Sigmoid colon (tissue), 7 donors: ENCODE data around the gene TSPEAR. TPM values are rescaled to one million over a fixed set of nuclear protein-coding genes. Genes with fewer than 3 reads are reported as not detected.

Experiments used
- DNase-seq: peaks from one replicate; pipeline ENCODE4 v3.0.0-alpha.2; 2019
- H3K27ac ChIP-seq, 4 donors: fragments of 200-600 bp; sonication (generic); one replicate each; pipeline ENCODE4 v1.5.1; 2016 to 2019; ENCODE audit warnings: mild to moderate bottlenecking in 1 of 4
- H3K27me3 ChIP-seq, 3 donors: fragments of 200-600 bp; sonication (generic); one replicate each; pipeline ENCODE4 v1.5.1; 2019; ENCODE audit warnings: mild to moderate bottlenecking in 1 of 3
- H3K36me3 ChIP-seq, 4 donors: fragments of 200-600 bp; sonication (generic); one replicate each; pipeline ENCODE4 v1.5.1; 2016 to 2019
- H3K4me1 ChIP-seq, 4 donors: fragments of 200-600 bp; sonication (generic); one replicate each; pipeline ENCODE4 v1.5.1; 2017 to 2019
- H3K4me3 ChIP-seq, 4 donors: fragments of 200-600 bp; sonication (generic); one replicate each; pipeline ENCODE4 v1.5.1; 2017 to 2019; ENCODE audit warnings: mild to moderate bottlenecking in 2 of 4, moderate library complexity in 1 of 4
- H3K9me3 ChIP-seq, 4 donors: fragments of 200-600 bp in 3 of 4; sonication (generic) in 3 of 4; one replicate each; pipeline versions ENCODE4 v1.5.1 to v1.6.1; 2013 to 2019
- CTCF ChIP-seq, 4 experiments: fragments of 450-650 bp in 3 of 4; fragments of 200-600 bp in 1 of 4; IDR thresholded peaks; one replicate each; pipeline ENCODE4 v1.5.1; 2016 to 2019; ENCODE audit warnings: antibody characterized with exemption in 4 of 4, mild to moderate bottlenecking in 3 of 4, moderate library complexity in 2 of 4
- EP300 ChIP-seq, 4 donors: sonication (generic); formaldehyde crosslinking; IDR thresholded peaks; one replicate each; pipeline ENCODE4 v1.6.1; 2017; ENCODE audit warnings: antibody characterized with exemption in 4 of 4
- POLR2A ChIP-seq, 2 donors: fragments of 450-650 bp; IDR thresholded peaks; one replicate each; pipeline ENCODE4 v1.6.1; 2016; ENCODE audit warnings: antibody characterized with exemption in 2 of 2, mild to moderate bottlenecking in 2 of 2, moderate library complexity in 2 of 2
- POLR2AphosphoS5 ChIP-seq, 4 donors: sonication (generic); formaldehyde crosslinking; IDR thresholded peaks; one replicate each; pipeline ENCODE4 v1.6.1; 2017; ENCODE audit warnings: antibody characterized with exemption in 4 of 4
- WGBS, 2 donors: extraction: QIAGEN DNeasy Blood & Tissue Kit; methylation state at CpG; one replicate each; pipeline ENCODE4 v1.1.7; 2013; 5-methylcytosine and 5-hydroxymethylcytosine counted together
- intact Hi-C: fragments of 100-400 bp; cut with DNase I; formaldehyde crosslinking; loops from one replicate; pipeline ENCODE4 v1.15.1; 2023
- polyA plus RNA-seq, 3 donors: library from polyadenylated mRNA; stranded (reverse); fragments of 200-250 nt; gene quantifications; one replicate each; pipeline ENCODE4 v1.2.3, GENCODE V29; 2013
- total RNA-seq, 4 donors: library from RNA; depleted of rRNA; stranded (reverse); fragments of >200 nt; gene quantifications; one replicate each; pipeline ENCODE4 v1.1.0, GENCODE V29; 2016
- donor health status: healthy with polysubstance abuse.
- donor health status: Bipolar disorder and iron deficiency.
- donor health status: healthy.

TSPEAR gene
- total and polyA plus RNA-seq, 7 donors: under 0.01 to 0.20 TPM; not detected in 5

- WGBS, 2 donors: 78 to 80% methylated on average over 3 of the region's 3 CpGs
- Histone ChIP-seq H3K4me1 (no peaks in the 10 kb centered on the region), H3K27me3 (peaks cover 0 to 5% (median 0%) of the 10 kb centered on the region in 3 donors), H3K9me3 (peaks cover 8 to 24% (median 21%) of the 10 kb centered on the region in 4 donors), H3K4me3 (no peak overlapping the region), H3K27ac (no peak overlapping the region), H3K36me3 (no peaks in the 10 kb centered on the region)
- DNase-seq: no peak
- no peak for TF ChIP-seq POLR2AphosphoS5 (IDR thresholded peaks at IDR 0.05)
- TF ChIP-seq CTCF (IDR thresholded peaks at IDR 0.05): no peak
- TF ChIP-seq POLR2A (IDR thresholded peaks at IDR 0.05): no peak
- no peak for TF ChIP-seq EP300 (IDR thresholded peaks at IDR 0.05)
- intact Hi-C loops: no loop called here
These were observed 26.5 kb upstream of the TSPEAR start for GRCh38 chr21:44737706-44738354.

- WGBS, 2 donors: 54 to 87% methylated on average over 8 of the region's 8 CpGs
- Histone ChIP-seq H3K4me3 (no peak overlapping the region), H3K9me3 (peaks cover 8 to 24% (median 21%) of the 10 kb centered on the region in 4 donors), H3K27ac (no peak overlapping the region), H3K36me3 (no peaks in the 10 kb centered on the region), H3K27me3 (peaks cover 0 to 5% (median 0%) of the 10 kb centered on the region in 3 donors), H3K4me1 (no peaks in the 10 kb centered on the region)
- TF ChIP-seq POLR2A (IDR thresholded peaks at IDR 0.05) (no peak), EP300 (IDR thresholded peaks at IDR 0.05) (no peak), CTCF (IDR thresholded peaks at IDR 0.05) (no peak), POLR2AphosphoS5 (IDR thresholded peaks at IDR 0.05) (no peak)
- no peak for DNase-seq
- intact Hi-C loops: no loop called here
These were observed 25.1 kb upstream of the TSPEAR start for GRCh38 chr21:44736291-44737004.

GRCh38 chr21:44735821-44736220, 24.4 kb upstream of the TSPEAR start:
- Histone ChIP-seq H3K9me3 (peaks cover 8 to 24% (median 21%) of the 10 kb centered on the region in 4 donors), H3K4me3 (no peak overlapping the region), H3K27ac (no peak overlapping the region), H3K27me3 (peaks cover 0 to 5% (median 0%) of the 10 kb centered on the region in 3 donors), H3K36me3 (no peaks in the 10 kb centered on the region), H3K4me1 (no peaks in the 10 kb centered on the region)
- no peak for TF ChIP-seq POLR2AphosphoS5 (IDR thresholded peaks at IDR 0.05)
- WGBS, 2 donors: 80 to 83% methylated on average over 6 of the region's 6 CpGs
- intact Hi-C loops: no loop called here
- DNase-seq: no peak

GRCh38 chr21:44734841-44735240, 23.5 kb upstream of the TSPEAR start:
- Histone ChIP-seq H3K4me1 (no peaks in the 10 kb centered on the region), H3K9me3 (peaks cover 8 to 24% (median 20%) of the 10 kb centered on the region in 4 donors), H3K36me3 (no peaks in the 10 kb centered on the region), H3K4me3 (no peak overlapping the region), H3K27me3 (peaks cover 0 to 5% (median 0%) of the 10 kb centered on the region in 3 donors), H3K27ac (no peak overlapping the region)
- TF ChIP-seq POLR2AphosphoS5 (IDR thresholded peaks at IDR 0.05) (no peak), EP300 (IDR thresholded peaks at IDR 0.05) (no peak), POLR2A (IDR thresholded peaks at IDR 0.05) (no peak), CTCF (IDR thresholded peaks at IDR 0.05) (no peak)
- WGBS, 2 donors: 88 to 94% methylated on average over 17 of the region's 17 CpGs
- intact Hi-C loops: no loop called here
- no peak for DNase-seq

GRCh38 chr21:44734026-44734745, 22.8 kb upstream of the TSPEAR start:
- intact Hi-C loops: no loop called here
- H3K36me3 ChIP-seq: no peaks in the 10 kb centered on the region
- WGBS, 2 donors: 71 to 85% methylated on average over 21 of the region's 21 CpGs
- H3K27me3 ChIP-seq: peaks cover 0 to 10% (median 0%) of the 10 kb centered on the region in 3 donors
- H3K4me1 ChIP-seq: no peaks in the 10 kb centered on the region
- no peak for TF ChIP-seq CTCF (IDR thresholded peaks at IDR 0.05)
- no peak for TF ChIP-seq EP300 (IDR thresholded peaks at IDR 0.05)
- TF ChIP-seq POLR2A (IDR thresholded peaks at IDR 0.05): no peak
- no peak for TF ChIP-seq POLR2AphosphoS5 (IDR thresholded peaks at IDR 0.05)
- peaks cover 8 to 23% (median 17%) of the 10 kb centered on the region in 4 donors for H3K9me3 ChIP-seq
- DNase-seq: no peak
- no peak overlapping the region for H3K4me3 ChIP-seq
- no peak overlapping the region for H3K27ac ChIP-seq
